Breast epithelium (tissue), 3 donors: Measurements from ENCODE around the gene SLC23A2.

ENCODE experiments used
- POLR2A ChIP-seq: fragments of 450-650 bp; IDR thresholded peaks from one replicate; pipeline ENCODE4 v1.6.1; 2016; ENCODE audit warnings: antibody characterized with exemption, mild to moderate bottlenecking, moderate library complexity
- TF ChIP-seq, protein P1 (sequence below), 3 donors: fragments of 450-650 bp; IDR thresholded peaks; one replicate each; pipeline ENCODE4 v1.5.1; 2016 to 2017; ENCODE audit warnings: antibody characterized with exemption in 3 of 3, mild to moderate bottlenecking in 3 of 3, moderate library complexity in 3 of 3

DNA sequence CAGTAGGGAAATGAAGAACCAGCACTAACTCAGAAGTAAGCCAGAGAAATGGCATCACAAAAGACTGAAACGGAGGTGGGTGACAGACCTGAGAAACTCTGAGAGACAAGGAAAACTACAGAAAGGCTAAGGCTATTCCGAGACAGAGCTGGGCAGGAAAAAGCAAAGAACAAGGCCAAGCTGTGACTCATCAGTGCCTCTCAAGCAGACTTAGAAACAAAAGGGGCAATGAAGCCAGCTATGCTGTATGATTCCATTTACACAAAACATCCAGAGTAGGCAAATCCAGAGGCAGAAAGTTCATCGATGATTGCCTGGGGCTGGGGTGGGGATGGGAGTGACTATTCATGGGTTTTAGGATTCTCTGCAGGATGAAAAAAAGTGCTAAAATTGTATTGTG, 50.0 kb downstream of the SLC23A2 start:
- TF ChIP-seq, protein P1, sequence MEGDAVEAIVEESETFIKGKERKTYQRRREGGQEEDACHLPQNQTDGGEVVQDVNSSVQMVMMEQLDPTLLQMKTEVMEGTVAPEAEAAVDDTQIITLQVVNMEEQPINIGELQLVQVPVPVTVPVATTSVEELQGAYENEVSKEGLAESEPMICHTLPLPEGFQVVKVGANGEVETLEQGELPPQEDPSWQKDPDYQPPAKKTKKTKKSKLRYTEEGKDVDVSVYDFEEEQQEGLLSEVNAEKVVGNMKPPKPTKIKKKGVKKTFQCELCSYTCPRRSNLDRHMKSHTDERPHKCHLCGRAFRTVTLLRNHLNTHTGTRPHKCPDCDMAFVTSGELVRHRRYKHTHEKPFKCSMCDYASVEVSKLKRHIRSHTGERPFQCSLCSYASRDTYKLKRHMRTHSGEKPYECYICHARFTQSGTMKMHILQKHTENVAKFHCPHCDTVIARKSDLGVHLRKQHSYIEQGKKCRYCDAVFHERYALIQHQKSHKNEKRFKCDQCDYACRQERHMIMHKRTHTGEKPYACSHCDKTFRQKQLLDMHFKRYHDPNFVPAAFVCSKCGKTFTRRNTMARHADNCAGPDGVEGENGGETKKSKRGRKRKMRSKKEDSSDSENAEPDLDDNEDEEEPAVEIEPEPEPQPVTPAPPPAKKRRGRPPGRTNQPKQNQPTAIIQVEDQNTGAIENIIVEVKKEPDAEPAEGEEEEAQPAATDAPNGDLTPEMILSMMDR (IDR thresholded peaks at IDR 0.05) = no peak
- TF ChIP-seq POLR2A = no peak
